Lower leg skin (tissue), 3 donors: ENCODE measurements around the gene LRTM2.

ENCODE experiments used
- CTCF ChIP-seq, 3 donors: fragments of 450-650 bp; IDR thresholded peaks; one replicate each; pipeline ENCODE4 v1.5.1; 2016; ENCODE audit warnings: antibody characterized with exemption in 3 of 3, mild to moderate bottlenecking in 3 of 3, moderate library complexity in 2 of 3
- POLR2A ChIP-seq, 2 donors: fragments of 450-650 bp; IDR thresholded peaks; one replicate each; pipeline ENCODE4 v1.6.1; 2016 to 2017; ENCODE audit warnings: antibody characterized with exemption in 2 of 2, mild to moderate bottlenecking in 1 of 2, moderate library complexity in 1 of 2

- TF ChIP-seq POLR2A (IDR thresholded peaks at IDR 0.05) (no peak), CTCF (IDR thresholded peaks at IDR 0.05) (no peak)
Measured at GRCh38 chr12:1776170-1776921, 44.0 kb upstream of the LRTM2 start.
